HG03575 (cell line): ENCODE data around the gene ST3GAL6.

Experiments used
- ATAC-seq: cut with Tn5 transposase; IDR thresholded peaks from one replicate; pipeline ENCODE4 v1.9.1; 2021; ENCODE audit not compliant: unreplicated experiment, insufficient number of reproducible peaks, low FRiP score; ENCODE audit errors: extremely low read depth

ST3GAL6 gene

DNA sequence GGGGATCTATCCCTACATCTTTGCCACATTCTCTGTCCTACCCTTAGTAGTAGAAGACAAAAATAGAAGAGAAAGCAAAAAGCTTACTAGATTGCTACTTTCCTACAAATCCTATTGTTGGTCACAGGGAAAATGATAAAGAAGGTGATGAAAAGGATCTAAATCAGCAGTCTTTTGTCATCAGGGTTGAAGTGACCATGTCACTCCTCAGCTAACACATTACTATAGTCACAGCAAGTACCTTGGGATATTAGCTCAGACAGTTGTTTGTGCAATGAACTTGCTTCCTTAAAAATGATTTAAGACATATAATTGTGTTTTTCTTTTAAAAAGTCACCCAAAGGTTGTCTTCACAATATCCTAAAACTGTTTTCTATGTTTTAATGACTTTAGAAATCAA, 6.3 kb downstream of the ST3GAL6 start:
- ATAC-seq: no peak

GRCh38 chr3:98770261-98771039, 7.3 kb downstream of the ST3GAL6 start:
- no peak for ATAC-seq

DNA sequence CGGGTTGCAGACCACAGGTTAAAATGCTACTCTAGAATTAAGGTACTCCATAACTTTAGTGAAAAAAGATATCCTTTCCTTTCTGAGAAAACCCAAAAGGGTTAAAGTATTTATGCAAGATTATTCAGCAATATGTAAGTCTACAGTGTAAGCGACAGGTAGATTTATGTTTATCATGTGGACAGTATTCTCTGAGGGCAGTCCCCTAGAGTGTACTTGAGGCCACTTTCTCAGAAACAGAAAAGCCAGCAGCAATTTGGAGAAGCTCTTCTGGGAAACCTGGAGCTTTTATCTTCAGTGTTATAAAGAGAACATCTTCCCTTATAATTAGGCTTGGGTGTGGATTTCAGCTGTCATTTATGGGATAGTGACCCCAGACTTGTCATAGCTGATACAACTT, 8.9 kb downstream of the ST3GAL6 start:
- ATAC-seq: no peak

DNA sequence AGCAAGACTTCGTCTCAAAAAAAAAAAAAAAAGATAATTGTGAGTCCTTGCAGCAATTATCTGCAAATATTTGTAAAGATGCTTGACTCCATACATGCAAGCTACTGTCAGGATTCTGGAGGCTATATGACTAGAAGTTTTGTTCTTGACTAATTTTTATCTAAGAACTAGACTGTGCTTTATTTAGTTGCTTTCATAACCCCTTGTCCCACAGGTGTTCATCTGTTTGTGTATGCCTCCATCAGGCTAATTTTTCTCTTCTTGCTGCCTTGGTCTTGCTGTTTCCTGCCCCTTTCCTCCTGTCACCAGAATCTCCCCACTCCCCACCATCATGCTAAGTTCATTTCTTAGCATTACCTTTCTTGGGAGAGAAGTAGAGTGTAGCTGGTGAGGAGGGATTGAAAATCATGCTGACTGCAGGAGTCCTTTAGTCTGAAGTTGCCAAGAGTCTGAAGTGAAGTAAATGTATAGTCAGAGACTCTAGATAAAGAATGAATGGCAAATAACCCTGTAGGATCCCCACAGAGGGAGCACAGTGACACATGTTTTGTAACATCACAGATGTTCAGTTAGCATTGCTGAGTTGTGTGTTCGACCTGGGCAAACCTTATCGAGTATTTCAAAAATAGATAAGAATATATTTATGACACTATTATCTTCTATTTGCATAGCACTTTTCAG, 12.5 kb downstream of the ST3GAL6 start:
- no peak for ATAC-seq

DNA sequence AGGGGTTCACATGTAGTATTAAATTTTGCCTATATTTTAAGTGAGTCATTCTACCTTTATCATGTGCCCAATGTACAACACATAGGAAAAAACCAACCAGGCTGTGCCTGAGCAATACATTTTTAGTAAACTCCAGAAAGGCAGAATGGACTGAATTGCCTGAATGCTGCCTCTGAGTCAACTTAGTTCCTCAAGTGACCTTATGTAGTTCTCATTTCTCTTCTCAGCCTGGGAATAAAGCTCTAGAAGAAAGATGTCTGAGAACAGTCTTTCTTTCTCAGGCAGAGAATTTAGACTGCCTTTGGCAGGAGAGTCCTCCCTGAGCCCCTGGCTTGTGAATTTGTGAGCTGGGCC, 13.0 kb downstream of the ST3GAL6 start:
- ATAC-seq: no peak

- no peak for ATAC-seq
These were observed 14.1 kb downstream of the ST3GAL6 start for GRCh38 chr3:98777286-98777685.

GRCh38 chr3:98777801-98778220, 14.7 kb downstream of the ST3GAL6 start:
- ATAC-seq: no peak

DNA sequence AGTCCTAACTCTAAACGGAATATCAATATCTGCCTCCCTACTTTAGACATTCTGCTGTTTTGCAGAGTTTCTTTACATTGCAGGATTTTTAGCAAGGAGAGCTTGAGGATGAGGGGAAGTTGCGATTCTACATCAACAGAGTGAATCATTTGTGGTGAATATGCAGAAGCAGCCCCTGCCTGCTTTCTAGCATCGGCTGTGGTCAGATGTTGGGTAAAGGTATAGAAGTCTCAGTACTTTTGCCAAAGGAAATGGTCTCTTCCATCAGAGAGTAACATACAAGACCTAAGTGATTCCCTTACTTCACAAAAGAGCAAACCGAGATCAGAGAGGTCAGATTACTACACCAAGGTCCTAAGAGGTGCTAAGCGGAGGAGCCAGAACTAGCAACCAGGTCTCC, 15.2 kb downstream of the ST3GAL6 start:
- no peak for ATAC-seq

DNA sequence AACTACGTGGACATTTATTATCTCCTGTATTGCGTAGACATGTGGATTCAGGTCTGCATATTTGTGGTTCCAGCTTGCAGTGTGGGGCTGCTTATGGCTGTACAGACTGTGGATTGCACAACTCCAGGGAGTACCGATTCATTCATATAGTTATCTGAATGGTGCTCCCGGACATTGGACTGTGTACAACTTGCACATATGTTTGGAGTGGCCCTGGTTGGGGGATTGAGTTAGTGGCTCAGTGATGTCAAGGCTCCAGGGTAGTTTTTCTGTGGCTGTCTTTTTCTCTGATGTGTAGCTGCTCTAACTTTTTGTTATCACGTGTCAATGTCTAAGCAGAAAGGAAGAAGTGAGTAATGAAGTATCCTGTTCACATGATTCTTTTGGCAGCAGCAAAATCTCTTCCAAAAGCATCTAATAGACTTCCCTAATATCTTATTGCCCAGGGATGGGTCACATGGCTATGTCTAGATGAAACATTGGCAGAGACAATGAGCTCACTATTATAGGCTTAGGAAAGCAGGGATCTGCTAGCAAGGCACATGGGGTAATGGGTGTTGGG, 15.8 kb downstream of the ST3GAL6 start:
- ATAC-seq: no peak

- ATAC-seq: no peak
These were observed 16.6 kb downstream of the ST3GAL6 start for GRCh38 chr3:98779541-98780335.

GRCh38 chr3:98780343-98780742, 17.2 kb downstream of the ST3GAL6 start:
- ATAC-seq: no peak

DNA sequence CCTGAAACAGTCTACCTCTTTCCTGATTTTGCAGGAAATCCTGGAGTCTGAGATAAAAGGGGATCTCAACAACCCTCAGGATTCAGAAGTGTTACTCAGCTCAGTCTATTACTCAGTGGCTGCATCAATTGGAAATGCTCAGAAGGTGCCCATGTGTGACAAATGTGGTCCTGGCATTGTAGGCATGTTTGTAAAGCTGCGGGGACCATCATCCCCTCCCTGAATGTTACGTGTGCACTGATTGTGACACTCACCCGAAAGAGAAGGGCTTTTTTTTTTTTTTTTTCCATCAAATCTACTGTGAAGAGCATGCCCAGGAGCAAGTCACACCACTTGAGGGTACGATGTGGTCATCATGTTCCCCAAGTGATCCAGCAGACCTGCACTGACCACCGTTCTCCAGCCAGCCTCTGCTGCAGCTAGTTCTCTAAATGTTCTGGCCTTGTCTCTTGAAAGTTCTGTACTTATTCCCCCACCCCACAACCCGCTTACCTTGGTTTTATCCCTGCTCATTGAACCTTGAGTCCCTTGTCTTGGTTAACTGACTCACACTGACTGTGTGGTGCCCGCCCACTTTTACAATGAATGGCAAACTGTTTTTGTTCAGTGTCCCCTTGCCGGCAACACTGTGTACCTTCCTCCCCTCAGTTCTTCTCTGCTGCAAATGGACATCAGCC, 19.8 kb downstream of the ST3GAL6 start:
- no peak for ATAC-seq

- no peak for ATAC-seq
These were observed 20.9 kb downstream of the ST3GAL6 start for GRCh38 chr3:98784042-98784441.

GRCh38 chr3:98784666-98785600, 21.8 kb downstream of the ST3GAL6 start:
- ATAC-seq: no peak

GRCh38 chr3:98786364-98787006, 23.3 kb downstream of the ST3GAL6 start:
- ATAC-seq: no peak

DNA sequence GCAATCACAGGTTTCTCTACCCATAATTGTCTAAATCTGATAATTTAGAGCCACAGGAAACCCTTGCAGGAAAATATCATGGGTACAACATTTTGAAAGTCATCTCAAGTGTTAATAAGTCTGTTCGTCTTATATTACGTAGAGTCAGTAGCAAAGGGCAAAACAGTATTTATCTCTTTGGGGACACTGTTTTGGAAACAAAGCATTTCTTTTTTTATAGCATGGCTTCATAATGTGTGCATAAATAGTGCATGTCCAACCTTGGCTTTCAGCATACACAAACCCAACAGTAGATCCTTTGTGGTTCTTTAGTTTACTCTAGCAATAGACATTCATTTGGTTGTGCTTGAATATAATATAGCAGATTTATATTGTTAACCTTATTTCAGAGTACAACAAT, 24.0 kb downstream of the ST3GAL6 start:
- no peak for ATAC-seq

DNA sequence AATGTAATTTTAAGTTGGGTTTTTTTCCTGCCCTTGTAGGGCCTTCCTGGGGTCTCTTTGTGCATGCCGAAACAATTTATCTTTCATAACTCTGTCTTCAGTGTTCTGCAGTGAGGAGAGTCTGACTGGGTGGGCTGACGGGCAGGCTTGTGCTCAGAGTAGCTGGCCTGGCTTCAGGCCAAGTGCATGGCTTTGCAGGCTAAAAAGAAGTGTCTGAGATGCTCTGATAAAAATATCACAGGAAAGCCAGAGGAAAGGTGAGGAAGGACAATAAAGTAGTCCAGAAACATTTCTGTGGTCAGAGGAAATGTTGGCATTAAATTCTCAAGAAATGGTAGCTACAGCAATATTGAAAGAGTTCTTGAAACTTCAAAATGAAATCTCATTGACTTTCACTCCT, 25.5 kb downstream of the ST3GAL6 start:
- ATAC-seq: no peak
